ENCODE measurements around the gene CASS4. TPM values are rescaled to one million over a fixed set of nuclear protein-coding genes. Genes with fewer than 3 reads are reported as not detected.

CASS4 gene
- total RNA-seq, 1 donor from 2014 or later: not detected

DNA sequence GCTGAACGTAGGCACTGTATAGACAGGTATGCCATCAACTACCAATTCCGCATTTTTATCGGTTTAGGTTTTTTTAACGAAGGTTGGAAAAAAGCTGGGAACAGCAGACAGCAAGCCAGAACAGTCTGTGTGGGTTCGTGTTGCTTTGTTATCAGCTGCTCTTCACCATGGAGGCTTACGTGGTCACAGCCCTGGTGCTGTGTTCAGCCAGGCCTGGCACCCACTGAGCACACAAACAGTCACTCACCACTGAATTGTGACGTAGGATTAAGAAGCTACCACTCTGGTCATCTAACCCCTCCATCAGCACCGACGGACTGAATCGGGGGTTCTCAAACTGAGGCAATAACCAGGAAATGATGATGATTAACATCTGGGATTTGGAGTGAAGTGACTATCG is 40.1 kb upstream of the CASS4 start:
- H3K27me3 ChIP-seq (ENCODE audit: control insufficient read depth, insufficient read depth, low read length): no peaks in the 10 kb centered on the region
- no peaks in the 10 kb centered on the region for H3K36me3 ChIP-seq (ENCODE audit: control insufficient read depth, insufficient read depth, low read length)
- H3K4me3 ChIP-seq (ENCODE audit: low read depth, low read length): no peak overlapping the region
- no peak for DNase-seq (ENCODE audit: low read depth)
- TF ChIP-seq, protein P1, sequence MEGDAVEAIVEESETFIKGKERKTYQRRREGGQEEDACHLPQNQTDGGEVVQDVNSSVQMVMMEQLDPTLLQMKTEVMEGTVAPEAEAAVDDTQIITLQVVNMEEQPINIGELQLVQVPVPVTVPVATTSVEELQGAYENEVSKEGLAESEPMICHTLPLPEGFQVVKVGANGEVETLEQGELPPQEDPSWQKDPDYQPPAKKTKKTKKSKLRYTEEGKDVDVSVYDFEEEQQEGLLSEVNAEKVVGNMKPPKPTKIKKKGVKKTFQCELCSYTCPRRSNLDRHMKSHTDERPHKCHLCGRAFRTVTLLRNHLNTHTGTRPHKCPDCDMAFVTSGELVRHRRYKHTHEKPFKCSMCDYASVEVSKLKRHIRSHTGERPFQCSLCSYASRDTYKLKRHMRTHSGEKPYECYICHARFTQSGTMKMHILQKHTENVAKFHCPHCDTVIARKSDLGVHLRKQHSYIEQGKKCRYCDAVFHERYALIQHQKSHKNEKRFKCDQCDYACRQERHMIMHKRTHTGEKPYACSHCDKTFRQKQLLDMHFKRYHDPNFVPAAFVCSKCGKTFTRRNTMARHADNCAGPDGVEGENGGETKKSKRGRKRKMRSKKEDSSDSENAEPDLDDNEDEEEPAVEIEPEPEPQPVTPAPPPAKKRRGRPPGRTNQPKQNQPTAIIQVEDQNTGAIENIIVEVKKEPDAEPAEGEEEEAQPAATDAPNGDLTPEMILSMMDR (IDR thresholded peaks at IDR 0.05; ENCODE audit: insufficient read depth, low read length, poor library complexity, severe bottlenecking): no peak

DNA sequence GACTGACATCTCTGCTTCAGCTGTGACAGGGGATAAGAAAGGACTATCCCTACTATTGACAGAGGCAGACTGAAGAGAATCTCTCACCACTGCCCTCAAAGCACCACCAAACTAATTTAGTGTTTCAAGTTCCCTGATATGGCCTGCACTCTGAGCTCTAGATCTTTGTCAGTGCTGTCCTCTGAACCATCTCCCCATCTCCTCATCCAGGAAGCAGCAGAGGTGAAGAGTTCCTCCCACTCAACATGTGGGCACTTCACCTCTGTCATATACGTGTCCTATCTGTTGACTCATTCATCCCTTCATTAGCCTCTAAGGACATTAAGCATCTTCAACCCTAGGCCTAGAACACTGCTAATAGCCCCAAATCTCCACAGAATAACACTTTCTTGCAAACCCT is 39.2 kb upstream of the CASS4 start:
- H3K4me3 ChIP-seq (ENCODE audit: low read depth, low read length): no peak overlapping the region
- no peaks in the 10 kb centered on the region for H3K36me3 ChIP-seq (ENCODE audit: control insufficient read depth, insufficient read depth, low read length)
- H3K27me3 ChIP-seq (ENCODE audit: control insufficient read depth, insufficient read depth, low read length): no peaks in the 10 kb centered on the region
- DNase-seq (ENCODE audit: low read depth): no peak
- TF ChIP-seq, protein P1 (IDR thresholded peaks at IDR 0.05; ENCODE audit: insufficient read depth, low read length, poor library complexity, severe bottlenecking): no peak

DNA sequence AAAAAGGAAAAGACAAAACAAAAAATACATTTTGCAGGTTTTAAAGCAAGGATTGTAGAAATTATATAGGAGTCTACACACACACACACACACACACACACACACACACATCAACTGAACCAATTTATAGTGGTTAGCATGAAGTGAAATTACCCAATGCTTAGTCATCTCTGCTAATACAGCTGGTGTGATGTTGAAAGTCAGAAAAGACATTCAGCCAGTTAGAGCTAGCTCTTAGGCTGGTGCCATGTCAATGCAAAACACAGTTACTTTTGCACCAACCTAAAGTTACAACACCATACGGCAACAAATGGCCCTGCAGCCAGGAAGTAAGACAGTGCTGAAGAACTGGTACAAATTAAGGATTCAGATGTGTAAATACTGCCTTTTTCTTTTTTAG is 38.1 kb upstream of the CASS4 start:
- TF ChIP-seq, protein P1 (IDR thresholded peaks at IDR 0.05; ENCODE audit: insufficient read depth, low read length, poor library complexity, severe bottlenecking): no peak
- Histone ChIP-seq H3K27me3 (ENCODE audit: control insufficient read depth, insufficient read depth, low read length) (no peaks in the 10 kb centered on the region), H3K36me3 (ENCODE audit: control insufficient read depth, insufficient read depth, low read length) (no peaks in the 10 kb centered on the region), H3K4me3 (ENCODE audit: low read depth, low read length) (no peak overlapping the region)
- peak; percentile 73 for DNase-seq (ENCODE audit: low read depth)

DNA sequence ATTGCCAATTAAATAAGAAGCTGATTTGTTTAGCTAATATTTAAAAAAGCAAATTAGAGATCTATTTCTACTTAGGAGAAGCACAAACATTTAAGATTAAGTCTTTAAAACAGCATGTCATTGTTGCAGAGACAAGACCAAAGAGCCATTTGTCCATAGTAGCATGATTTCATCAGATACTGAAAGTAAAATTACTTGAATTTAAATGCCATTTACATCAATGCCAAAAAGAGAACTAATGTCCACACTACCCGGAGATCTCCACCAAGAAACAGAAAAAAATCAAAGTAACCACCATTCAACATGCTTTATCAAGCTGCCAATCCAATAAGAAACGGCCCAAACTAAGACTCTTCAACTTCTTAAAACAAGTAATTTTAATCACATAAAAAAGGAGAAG is 35.7 kb upstream of the CASS4 start:
- H3K4me3 ChIP-seq (ENCODE audit: low read depth, low read length): no peak overlapping the region
- H3K36me3 ChIP-seq (ENCODE audit: control insufficient read depth, insufficient read depth, low read length): no peaks in the 10 kb centered on the region
- DNase-seq (ENCODE audit: low read depth): no peak
- no peaks in the 10 kb centered on the region for H3K27me3 ChIP-seq (ENCODE audit: control insufficient read depth, insufficient read depth, low read length)
- TF ChIP-seq, protein P1 (IDR thresholded peaks at IDR 0.05; ENCODE audit: insufficient read depth, low read length, poor library complexity, severe bottlenecking): no peak

DNA sequence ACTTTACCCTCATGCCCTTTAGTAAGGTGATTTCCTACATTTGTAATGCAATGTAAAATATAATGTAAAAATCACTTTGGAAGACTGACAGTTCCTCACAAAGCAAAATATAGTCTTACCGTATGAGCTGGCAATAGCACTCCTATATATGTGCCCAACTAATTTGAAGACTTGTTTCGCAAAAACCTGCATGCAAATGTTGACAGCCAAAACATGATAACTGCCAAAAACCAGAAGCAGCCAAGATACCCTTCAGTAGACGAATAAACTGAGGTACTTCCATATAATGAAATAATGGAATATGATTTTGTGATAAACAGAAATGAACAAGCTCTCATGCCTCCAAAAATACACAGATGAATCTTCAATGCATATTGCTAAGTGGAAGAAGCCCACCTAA is 33.7 kb upstream of the CASS4 start:
- Histone ChIP-seq H3K4me3 (ENCODE audit: low read depth, low read length) (no peak overlapping the region), H3K36me3 (ENCODE audit: control insufficient read depth, insufficient read depth, low read length) (no peaks in the 10 kb centered on the region), H3K27me3 (ENCODE audit: control insufficient read depth, insufficient read depth, low read length) (no peaks in the 10 kb centered on the region)
- DNase-seq (ENCODE audit: low read depth): no peak
- TF ChIP-seq, protein P1 (IDR thresholded peaks at IDR 0.05; ENCODE audit: insufficient read depth, low read length, poor library complexity, severe bottlenecking): no peak

DNA sequence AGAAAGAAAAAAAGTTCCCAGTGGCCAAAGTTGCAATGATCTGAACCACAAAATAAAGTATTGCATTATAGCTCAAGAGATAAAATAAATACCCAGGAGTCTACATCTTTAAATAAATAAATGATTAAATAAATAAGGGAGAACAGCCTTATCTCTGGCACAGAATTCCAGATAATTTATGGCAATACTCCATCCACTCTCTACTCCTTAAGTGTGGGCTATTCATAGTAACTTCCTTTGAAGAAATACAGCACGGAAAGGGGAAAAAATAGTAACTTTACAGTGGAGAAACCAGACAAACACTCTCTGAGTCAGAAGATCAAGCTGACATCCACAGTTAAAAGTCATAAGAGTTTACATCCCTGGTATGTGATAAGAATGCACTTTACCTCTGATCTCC is 31.7 kb upstream of the CASS4 start:
- H3K27me3 ChIP-seq (ENCODE audit: control insufficient read depth, insufficient read depth, low read length): no peaks in the 10 kb centered on the region
- no peak for DNase-seq (ENCODE audit: low read depth)
- H3K4me3 ChIP-seq (ENCODE audit: low read depth, low read length): no peak overlapping the region
- TF ChIP-seq, protein P1 (IDR thresholded peaks at IDR 0.05; ENCODE audit: insufficient read depth, low read length, poor library complexity, severe bottlenecking): no peak
- no peaks in the 10 kb centered on the region for H3K36me3 ChIP-seq (ENCODE audit: control insufficient read depth, insufficient read depth, low read length)

Data from kidney epithelial cell (primary cell).